Stimulated activated CD4-positive, alpha-beta T cell treated with anti-CD3 and anti-CD28 coated beads, Interleukin-2, amount 100 ng/mL, for 48 hours (primary cell): ENCODE measurements around the gene PDSS2.
A peak's percentile ranks its signal among the peaks of the same experiment; 100 is the strongest.
"Not testable (repeated sequence)": the region's sequence is repeated elsewhere in the genome, so short reads cannot be mapped to it uniquely, and the experiment has no call there.

Source experiments
- DNase-seq, 2 donors: peaks; one replicate each; pipeline ENCODE4 v3.0.0-alpha.2; 2020

PDSS2 gene

DNA sequence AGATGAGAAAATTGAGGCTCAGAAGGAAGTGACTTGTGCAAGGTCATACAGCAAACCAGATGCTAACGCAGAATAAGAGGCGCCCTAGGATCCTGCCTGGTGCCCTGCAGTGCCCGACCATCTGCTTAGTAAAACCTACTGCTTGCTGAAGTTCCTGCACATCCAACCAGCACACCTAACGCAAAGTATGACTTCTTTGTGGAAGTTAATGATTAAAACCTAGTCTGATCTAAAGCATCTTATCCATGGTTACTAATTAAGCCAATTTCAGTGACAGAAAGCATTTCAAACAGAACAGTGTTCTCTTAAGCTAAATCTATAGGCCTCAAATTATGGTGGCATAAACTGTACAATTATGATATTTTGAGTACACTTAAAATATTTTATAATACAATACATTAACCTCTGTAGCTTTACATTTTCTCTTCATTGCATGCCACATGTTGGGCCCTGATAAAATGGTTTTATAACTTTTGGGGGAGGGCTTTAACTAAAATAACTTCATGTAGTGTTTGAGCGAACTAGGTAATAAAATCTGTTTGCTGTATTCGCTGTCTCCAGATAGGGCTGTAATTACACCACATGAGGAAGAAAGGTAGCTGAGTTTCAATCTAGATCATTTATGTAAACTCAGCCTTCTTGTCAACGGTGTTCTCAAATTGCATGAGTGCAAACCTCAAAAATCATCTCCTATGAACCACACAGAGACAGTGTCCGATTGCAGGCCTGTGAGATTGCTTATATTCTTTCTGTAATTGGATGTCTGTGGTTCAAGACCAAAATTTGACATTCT is 306.5 kb downstream of the PDSS2 start:
- DNase-seq: no peak

DNA sequence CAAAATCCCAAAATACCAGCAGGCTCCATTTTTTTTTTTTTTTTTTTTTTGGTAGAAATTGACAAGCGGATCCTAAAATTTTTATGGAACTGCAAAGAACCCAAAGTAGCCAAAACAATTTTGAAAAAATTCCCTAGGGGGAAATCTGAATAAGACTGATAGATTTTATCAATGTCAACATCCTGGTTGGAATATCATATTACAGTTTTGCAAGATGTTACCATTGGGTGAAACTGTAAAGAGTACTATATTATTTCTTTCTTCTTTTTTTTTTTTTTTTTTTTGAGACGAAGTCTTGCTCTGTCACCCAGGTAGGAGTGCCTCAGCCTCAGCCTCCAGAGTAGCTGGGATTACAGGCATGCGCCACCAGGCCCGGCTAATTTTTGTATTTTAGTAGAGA is 314.7 kb downstream of the PDSS2 start:
- no peak for DNase-seq

DNA sequence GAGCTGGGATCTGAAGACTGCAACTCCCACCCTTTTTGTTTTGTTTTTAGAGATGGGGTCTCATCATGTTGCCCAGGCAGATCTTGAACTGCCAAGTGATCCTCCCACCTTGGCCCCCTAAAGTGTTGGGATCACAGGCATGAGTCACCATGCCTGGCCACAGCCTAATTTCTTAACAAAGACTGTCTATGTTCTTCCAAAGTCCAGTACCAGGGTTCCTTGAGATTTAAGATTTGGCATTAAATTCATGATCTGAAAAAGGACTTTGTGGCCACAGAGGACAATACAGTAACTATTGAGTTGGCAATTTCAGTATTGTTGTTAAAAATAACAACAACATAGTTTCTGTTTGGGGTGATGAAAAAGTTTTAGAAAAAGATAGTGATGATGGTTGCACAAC is 315.4 kb downstream of the PDSS2 start:
- DNase-seq: no peak

DNA sequence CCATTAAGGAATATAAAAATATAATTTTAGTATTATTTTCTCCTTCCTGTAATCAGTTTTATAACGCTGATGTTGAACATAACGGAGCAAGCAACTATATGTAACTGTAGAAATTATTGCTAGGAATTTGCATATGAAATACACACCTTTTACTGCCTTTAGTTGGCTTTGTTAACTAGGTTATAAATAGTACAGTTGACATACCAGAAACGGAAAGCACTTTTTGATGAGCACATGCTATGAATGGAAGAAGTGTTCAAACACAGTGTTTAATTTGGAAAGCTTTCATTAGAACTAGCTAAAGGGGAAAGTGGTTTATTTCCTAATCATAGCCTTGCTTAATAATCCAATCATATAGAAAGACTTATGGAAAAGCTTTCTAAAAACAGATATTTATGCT is 318.8 kb downstream of the PDSS2 start:
- no peak for DNase-seq

DNA sequence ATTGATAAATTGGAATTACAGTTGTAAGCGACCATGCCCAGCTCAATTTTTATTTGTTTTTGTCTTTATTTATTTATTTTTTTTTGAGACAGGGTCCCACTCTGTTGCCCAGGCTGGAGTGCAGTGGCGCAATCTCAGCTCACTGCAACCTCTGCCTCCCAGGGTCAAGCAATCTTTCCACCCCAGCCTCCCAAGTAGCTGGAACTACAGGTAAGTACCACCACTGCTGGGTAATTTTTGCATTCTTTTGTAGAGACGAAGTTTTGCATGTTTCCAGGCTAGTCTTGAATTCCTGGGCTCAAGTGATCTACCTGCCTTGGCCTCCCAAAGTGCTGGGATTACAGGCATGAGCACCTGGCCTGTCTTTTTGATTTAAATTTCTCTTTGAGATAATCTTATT is 323.0 kb downstream of the PDSS2 start:
- DNase-seq: not testable (repeated sequence)

DNA sequence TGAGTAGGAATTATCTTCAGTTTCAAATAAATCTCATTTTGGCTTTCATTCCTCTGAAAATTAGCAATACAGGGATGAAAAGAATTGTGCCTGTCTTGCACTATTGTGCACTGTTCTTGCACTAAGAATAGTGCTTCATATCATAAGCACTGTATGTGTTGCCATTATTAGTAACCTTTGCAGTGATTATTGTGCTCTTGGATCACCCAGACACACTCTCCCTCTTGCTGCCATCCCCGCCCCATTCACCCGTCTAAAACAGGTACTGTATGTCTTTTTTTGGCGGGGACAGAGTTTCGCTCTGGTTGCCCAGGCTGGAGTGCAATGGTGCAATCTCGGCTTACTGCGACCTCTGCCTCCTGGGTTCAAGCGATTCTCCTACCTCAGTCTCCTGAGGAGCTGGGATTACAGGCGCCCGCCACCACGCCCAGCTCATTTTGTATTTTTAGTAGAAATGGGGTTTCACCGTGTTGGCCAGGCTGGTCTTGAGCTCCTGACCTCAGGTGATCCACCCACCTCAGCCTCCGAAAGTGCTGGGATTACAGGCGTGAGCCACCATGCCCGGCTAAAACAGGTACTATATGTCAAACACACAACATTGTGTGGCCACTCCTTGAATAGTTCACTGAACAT is 324.2 kb downstream of the PDSS2 start:
- DNase-seq: not testable (repeated sequence)

DNA sequence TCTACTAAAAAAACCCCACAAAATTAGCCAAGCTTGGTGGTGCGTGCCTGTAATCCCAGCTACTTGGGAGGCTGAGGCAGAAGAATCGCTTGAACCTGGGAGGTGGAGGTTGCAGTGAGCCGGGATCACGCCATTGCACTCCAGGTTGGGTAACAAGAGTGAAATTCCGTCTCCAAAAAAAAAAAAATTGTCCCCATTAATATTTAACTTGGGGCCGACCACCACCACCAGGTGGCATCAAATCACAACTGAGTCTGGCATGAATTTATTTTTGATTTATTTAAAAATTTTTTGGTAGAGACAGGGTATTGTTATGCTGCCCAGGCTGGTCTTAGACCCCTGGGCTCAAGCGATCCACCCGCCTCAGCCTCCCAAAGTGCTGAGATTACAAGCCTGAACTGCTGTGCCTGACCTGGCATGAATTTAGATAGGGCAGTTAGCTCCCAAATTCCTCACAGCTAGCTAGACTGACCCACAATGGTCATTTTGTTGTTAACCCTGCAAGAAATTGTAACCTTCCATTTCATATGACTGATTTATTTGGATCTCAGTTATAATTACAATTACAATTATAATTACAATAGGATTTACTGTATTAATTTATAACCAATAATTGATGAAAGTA is 326.9 kb downstream of the PDSS2 start:
- DNase-seq: peak in 1 of 2 donors; percentile 4

DNA sequence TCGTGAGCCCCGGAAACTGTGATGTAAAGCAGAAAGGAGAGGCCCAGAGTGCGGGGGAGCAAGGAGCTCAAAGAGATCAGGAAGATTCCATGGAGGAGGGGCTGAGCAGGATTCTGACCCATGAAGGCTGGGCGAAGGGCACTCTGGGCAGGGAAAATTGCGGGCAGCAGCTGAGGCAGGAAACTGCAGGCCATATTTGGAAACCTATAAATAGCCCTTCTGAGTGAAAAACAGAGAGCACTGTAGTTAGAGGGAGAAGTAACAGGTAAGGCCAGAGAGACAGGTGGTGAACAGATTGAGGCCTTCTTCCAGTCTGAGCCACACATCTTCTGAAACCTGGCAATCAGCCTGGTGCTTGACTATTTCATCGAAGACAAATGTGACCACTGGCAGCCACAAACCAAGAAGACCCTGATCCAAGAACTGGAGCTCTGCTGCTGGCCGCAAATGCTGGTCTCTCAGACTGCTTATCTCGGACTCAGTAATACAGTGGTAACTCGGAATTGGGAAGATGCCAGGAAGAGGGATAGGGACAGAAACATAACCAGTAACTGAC is 329.9 kb downstream of the PDSS2 start:
- DNase-seq: no peak

DNA sequence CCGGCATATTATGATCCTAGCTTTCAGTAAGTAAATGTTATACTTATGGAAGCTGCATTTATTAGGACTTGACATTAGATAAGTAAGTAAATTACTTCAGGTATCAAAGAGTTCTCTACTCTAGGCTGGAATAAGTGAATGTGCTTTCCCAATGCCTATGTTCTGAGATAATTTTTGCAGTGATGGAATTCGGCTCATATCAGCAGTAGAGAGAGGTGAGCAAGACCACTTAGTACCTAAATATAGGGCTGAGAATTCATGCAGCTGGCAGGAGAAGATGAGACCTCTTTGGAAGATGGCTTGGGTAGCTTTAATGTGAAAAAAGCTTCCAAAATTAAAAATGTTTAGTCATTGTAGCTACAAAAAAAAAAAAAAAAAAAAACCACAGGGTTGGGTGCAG is 330.8 kb downstream of the PDSS2 start:
- DNase-seq: no peak

DNA sequence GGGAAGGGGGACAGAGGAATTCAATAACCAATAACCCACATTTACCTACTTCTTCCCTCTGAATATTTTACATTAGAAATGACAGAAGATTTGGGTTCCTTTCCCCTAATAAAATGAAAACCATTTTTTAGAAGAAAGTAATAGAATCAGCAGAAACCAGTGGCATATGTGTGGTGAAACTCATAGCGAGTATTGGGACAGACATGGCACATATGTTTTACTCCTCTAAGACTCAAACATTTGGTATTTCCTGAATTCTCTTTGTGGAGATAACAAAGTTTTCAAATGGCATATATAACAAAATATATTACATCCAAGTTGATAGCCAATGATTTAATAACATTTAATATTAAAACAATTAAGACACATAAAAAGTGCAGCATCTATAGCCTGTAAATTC is 331.2 kb downstream of the PDSS2 start:
- DNase-seq: no peak

DNA sequence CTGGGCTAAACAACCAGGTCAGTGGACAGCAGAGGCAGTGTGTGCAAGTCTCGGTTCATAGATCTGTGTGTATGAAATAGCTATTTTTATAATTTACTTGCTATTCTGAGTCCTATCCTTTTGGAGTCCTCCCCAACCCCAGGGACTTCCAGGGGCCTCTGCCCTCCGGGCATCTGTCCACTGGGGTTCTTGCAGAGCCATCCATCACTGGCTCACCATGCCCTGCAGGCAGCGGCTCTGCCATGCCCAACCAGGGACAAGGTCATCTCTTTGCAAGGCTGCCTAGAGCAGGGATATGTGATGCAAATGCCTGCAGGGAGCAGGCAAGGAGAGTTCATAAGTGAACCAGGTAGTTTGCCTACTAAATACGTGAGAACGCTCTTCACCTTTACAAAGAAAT is 333.6 kb downstream of the PDSS2 start:
- DNase-seq: no peak

DNA sequence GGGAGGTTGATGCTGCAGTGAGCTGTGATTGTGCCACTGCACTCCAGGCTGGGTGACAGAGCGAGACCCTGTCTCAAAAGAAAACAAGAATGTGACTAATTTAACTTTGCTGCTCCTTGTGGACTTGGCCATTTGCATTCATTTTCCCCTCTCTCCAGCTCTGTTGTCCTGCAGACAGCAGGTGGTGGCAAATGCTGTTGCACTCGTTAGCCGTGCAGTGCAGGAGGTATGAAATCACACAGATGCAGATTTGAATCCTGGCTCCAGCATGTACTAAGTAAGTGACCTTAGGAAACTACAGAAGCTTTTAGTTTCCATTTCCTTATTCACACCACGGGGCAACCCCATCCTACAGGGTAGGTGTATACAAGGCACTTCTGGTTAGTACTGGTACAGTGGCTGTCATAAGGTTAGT is 334.4 kb downstream of the PDSS2 start:
- no peak for DNase-seq

DNA sequence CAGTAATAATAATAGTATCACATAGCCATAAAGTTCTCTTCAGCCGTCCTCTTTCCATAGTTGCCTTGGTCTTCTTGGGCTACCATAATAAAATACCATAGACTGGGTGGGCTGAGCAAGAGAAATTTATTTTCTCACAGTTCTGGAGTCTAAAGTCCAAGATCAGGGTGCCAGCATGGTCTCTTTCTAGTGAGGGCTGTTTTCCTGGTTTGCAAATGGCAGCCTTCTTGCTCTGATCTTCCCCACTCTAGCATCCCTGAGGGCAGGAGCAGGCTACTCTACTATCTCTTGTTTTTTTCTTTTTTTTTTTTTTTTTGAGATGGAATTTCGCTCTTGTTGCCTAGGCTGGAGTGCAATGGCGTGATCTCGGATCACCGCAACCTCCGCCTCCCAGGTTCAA is 335.9 kb downstream of the PDSS2 start:
- DNase-seq: no peak

DNA sequence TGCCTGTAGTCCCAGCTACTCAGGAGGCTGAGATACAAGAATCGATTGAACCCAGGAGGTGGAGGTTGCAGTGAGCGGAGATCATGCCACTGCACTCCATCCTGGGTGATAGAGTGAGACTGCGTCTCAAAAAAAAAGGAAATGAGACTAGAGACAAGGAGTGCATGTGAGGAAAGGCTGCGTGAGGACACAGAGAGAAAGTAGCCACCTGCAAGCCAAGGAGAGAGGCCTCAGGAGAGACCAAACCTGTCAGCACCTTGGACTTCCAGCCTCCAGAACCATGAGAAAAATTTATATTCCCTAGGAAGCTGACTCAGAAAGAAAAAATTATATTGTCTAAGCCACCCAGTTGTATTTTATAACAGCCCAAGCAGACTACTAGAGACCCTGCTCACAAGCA is 336.6 kb downstream of the PDSS2 start:
- no peak for DNase-seq

DNA sequence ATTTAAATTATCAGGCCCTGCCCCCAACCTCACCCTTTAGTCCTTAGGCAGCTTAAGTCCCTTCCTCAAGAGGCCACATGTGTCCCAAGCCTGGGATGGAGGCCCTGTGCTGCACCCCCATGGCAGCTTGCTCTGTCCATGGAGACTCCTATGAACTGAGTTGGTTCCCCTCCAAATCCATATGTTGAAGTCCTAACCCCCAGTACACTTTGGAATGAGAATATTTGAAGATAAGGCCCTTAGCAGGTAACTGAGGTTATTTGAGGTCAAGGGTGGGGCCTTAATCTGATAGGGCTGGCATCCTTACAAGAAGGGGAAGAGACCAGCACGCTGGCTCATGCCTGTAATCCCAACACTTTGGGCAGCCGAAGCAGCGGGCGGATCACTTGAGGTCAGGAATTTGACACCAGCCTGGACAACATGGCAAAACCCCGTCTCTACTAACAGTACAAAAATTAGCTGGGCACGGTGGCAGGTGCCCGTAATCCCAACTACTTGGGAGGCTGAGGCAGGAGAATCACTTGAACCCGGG is 337.3 kb downstream of the PDSS2 start:
- no peak for DNase-seq

DNA sequence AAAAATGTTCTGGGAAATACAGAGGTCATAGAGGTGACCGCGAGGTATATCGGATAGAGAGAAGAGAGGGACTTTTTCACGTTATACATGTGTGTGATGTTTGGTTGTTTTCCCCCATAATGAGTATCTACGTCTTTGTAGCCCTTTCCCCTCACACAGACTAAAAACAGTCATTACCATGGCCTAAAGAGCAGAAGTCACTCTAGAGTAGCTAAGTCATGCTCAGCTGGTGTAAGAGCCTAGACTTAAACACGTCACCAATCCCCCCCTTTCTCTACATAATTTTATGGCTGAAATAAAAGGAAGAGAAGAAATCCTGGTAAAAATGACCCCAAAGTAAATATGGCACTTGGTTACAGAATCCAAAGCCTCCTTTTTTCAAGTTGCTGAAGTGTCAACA is 338.1 kb downstream of the PDSS2 start:
- DNase-seq: no peak

DNA sequence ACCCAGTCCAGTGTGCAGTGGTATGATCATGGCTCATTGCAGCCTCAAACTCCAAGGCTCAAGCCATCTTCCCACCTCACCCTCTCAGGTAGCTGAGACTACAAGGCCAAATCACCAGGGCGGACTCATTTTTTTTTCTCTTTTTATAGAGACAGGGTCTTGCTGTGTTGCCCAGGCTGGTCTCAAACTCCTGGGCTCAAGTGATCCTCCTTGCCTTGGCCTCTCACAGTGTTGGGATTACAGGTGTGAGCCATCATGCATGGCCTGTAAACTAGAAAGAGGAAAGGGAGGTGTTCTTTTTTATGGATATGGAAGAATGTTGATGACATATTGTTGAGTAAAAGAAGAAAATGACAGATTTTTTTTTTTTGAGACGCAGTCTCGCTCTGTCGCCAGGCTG is 339.0 kb downstream of the PDSS2 start:
- no peak for DNase-seq

DNA sequence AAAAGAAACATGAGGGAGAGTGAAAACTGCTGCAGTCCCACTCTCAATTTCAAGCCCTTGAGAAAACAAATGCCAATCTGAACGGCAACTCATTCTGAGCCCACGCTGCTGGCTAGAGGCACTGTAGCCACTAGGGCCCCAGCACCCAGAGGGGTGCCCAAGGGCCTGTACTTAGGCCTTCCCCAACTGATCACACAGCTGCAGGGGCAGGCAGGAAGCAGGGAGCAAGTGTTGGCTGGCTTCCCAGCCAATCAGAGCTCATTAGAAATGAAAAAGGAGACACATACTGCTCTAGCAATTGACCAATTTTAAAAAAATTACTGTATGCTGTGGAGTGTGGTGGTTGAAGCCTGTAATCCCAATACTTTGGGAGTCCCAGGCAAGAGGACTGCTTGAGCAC is 340.4 kb downstream of the PDSS2 start:
- no peak for DNase-seq

DNA sequence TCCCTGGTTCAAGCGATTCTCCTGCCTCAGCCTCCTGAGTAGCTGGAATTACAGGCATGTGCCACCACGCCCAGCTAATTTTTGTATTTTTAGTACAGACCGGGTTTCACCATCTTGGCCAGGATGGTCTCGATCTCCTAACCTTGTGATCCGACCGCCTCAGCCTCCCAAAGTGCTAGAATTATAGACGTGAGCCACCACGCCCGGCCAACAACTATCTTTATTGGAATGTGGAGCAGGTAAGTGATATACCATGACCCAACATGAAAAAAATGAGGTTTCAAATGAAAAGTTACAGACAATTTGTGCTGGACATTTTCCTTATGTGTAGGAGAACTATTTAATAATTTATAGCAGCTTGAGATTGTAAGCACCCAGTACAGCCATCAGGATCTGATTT is 340.8 kb downstream of the PDSS2 start:
- not testable (repeated sequence) for DNase-seq

DNA sequence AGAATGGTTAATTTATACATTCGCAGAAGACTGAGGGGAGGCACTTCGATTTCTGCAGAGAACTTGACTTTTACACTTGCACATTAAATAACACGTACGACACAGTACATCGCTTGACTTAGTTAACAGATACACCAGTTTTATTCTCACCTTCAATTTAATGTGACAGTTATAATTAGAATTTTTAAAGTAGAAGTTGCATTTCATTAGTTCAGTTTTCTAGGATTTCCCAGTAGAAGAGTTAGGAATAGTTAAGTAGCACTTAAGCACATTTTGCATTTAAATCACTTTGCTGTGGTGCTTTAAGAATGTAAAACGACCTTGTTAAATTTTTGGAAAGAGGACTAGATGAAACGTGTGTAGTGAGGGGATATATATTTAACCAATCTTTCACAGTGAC is 342.4 kb downstream of the PDSS2 start:
- DNase-seq: no peak

DNA sequence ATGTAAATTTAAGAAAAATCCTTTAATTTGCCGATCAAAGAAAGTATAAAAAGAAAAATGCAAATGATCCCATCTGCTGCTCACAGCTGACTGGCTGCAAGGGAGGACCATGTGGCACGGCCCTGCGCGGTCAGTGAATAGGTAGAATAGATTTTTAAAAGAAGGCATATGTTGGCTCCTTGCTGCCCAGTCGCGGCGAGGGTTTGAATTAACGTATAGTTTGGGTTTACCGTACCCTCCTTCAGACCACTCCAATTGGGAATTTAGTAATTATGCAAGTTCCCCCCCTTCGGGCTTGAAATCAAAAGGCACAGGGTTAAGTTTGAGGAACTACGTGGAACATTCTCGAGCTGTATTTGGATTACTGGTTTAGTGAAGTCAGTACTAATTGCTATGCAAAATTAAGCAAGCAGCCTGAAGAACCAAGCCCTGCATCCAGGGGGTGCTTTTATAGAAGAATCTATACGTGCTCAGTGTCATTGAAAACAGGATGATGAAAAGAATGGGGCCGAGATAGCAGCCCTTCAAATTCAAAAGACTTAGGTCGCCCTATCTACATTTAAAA is 343.0 kb downstream of the PDSS2 start:
- DNase-seq: peak in 1 of 2 donors; percentile 8

DNA sequence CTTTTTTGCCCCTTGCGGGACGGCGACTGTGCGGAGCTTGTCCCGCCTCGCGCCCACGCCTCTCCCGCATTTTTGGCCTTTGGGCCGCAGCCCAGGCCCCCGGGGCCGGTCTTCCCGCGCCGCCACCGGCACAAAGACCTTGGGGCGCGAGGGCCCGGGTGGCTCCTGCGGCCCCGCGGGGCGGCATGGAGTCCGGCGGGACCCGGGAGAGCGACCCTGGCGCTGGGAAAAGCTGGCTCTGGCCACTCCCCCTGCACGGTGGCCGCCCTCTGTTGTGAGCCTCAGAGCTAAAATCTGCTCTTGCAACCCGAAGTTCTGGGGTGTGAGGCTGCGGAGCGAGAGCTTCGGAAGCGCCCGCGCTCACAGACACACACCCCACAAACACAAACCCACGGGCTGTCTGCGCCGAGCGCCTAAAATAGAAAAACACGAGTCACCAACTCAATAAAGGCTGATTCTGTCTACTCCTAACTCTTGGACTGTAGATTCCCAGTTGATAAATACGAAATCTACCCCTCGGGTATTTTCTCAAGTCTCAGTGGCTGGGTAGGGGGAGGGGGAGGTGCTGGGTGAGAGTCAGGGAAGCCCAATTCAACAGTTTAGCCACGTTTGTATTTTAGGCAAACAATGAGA is 343.6 kb downstream of the PDSS2 start:
- DNase-seq: peak; percentile 18 to 23
